Right kidney (tissue), 9 donors: ENCODE results near the gene ZNF433.
"Not testable (repeated sequence)": the region's sequence is repeated elsewhere in the genome, so short reads cannot be mapped to it uniquely, and the experiment has no call there.

Source experiments
- DNase-seq: peaks from one replicate; pipeline ENCODE4 v3.0.0-alpha.2; 2016
- long read RNA-seq, 8 donors: transcript quantifications; one replicate each; lab custom pipeline, GENCODE V29; 2026

The ZNF433 gene
- long read RNA-seq, donor 1, transcript ZNF433-208 (4 exons, 785 nt), result major isoform, 7 of 11 reads
- long read RNA-seq, donor 1, partial matches to known transcripts, result 0 of 11 reads
- long read RNA-seq, donor 1, other reads (novel, unspliced or antisense), result 0 of 11 reads
- long read RNA-seq, donor 2, partial matches to known transcripts, result 0 of 2 reads
- long read RNA-seq, donor 2, other reads (novel, unspliced or antisense), result 0 of 2 reads
- long read RNA-seq, donor 3, partial matches to known transcripts, result 0 of 2 reads
- long read RNA-seq, donor 3, other reads (novel, unspliced or antisense), result 0 of 2 reads
- long read RNA-seq, donor 4, transcript ZNF433-205 (3 exons, 692 nt), result major isoform, 5 of 6 reads
- long read RNA-seq, donor 4, partial matches to known transcripts, result 0 of 6 reads
- long read RNA-seq, donor 4, other reads (novel, unspliced or antisense), result 0 of 6 reads
- long read RNA-seq, donor 5, partial matches to known transcripts, result 0 of 2 reads
- long read RNA-seq, donor 5, other reads (novel, unspliced or antisense), result 0 of 2 reads
- long read RNA-seq, donor 6, transcript ZNF433-208 (4 exons, 785 nt), result major isoform, 5 of 7 reads
- long read RNA-seq, donor 6, partial matches to known transcripts, result 0 of 7 reads
- long read RNA-seq, donor 6, other reads (novel, unspliced or antisense), result 0 of 7 reads
- long read RNA-seq, donor 7, result 0 reads
- long read RNA-seq, donor 8, partial matches to known transcripts, result 0 of 4 reads
- long read RNA-seq, donor 8, other reads (novel, unspliced or antisense), result 0 of 4 reads

DNA sequence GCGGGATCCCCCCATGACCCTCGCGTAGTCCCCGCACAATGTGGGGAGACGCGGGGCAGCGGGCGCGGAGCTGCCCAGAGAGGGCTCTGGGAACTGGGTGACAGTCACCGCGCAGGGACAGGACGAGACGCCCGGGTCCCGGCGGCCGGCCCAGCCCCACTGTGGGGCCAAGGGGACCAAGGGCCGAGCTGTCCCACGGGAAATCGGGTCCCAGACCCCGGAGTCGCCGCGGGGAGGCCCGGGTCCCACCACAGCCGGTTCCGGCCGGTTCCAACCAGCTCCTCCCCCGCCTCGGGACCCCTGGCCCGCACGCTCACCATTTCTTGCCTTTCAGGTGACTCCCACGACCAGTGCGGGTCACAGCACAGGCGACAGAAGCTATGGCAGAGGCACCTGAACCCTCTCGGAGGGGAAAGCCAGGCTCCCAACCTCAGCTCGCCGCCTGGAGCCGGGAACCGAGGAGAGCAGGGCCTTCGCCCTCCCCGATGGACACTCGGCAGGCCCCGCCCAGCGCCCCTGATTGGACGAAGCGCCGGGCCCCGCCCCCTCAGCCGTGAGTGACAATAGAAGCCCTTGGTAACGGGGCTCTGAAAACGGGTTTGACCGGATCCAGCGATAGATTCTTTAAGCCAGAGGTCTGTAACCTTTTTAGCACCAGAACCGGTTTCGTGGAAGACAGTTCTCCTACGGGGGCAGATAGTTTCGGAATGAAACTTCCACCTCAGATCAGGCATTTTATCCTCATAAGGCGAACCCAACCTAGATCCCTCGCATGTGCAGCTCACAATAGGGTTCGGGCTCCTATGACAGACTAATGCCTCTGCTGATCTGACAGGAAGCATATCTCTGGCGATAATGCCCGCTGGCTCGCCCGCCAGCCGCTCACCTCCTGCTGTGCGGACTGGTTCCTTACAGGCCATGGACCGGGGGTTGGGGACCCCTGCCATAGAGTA, at the start of gene ZNF433:
Gene ZNF433, minus strand, starts transcription at position 460 of the 953 bp plus-strand sequence. Its CDS starts 140 bp downstream, at position 320.
- peak; percentile 94 for DNase-seq

- not testable (repeated sequence) for DNase-seq
Observed at GRCh38 chr19:12083336-12083735, 47.9 kb upstream of the ZNF433 start.

- DNase-seq, result no peak
Observed at GRCh38 chr19:12077375-12077774, 41.9 kb upstream of the ZNF433 start.

GRCh38 chr19:12076331-12076730, 40.9 kb upstream of the ZNF433 start:
- DNase-seq, result not testable (repeated sequence)

- no peak for DNase-seq
Observed at GRCh38 chr19:12075538-12076139, 40.2 kb upstream of the ZNF433 start.

DNA sequence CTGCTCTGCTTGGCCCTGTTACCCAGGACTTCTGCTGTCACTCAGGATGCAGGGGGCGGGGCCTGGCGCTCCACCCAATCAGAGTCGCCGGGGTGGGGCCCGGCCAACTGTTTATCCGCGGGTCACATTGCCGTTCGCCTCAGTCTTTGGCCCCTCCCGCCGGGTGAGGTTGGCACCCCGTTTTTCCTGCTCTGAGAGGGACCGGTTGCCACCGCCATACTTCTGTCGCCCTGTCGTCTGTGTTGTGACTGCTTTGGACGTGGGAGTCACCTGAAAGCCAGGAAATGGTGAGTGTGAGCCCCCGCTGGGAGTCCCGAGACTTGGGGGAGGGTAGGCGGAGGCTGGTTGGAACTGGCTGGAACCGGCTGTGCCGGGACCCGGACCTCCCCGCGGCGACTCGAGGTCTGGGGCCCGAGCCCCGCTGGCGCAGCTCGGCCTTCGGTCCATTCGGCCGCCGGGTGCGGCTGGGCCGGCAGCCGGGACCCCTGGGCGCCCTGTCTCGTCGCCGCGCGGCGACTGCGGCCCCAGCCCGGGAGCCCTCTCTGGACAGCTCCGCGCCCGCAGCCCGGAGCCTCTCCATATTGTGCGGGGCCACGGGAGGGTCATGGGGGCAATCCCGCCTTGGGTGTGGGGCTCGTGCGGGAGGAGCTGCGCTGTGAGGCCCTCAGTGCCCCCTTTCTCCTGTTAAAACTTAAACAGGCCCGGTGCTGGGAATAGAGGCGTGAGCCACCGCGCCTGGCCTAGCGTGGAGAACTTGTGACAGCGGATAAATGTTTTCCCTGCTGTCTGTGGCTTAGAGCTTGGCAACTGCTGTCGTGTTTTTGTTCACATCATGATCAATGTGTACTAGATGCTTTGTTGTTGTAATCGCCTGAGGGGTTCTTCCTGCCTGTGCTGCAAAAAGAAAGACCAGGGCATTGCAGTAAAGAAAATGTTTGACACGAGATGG, 29.4 kb upstream of the ZNF433 start, which contains the start of gene ZNF844:
Gene ZNF844, plus strand, starts transcription at position 142 of the 949 bp plus-strand sequence. Its CDS starts 143 bp downstream, at position 285.
- DNase-seq, result peak; percentile 94

DNA sequence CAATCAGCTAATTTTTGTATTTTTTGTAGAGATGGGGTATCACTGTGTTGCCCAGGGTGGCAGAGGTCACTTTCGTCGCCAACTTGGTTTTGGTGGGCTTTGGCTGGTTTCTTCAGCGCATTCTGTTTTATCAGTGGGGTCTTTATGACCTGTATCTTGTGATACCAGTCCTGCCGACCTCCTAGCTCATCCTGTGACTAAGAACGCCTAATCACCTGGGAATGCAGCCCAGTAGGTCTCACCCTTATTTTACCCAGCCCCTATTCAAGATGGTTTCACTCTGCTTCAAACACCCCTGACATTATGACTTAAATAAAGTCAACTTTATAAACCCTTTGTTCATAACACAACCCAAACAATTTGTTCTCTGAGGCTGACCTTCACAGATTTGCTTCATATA, 20.3 kb upstream of the ZNF433 start:
- DNase-seq, result no peak

DNA sequence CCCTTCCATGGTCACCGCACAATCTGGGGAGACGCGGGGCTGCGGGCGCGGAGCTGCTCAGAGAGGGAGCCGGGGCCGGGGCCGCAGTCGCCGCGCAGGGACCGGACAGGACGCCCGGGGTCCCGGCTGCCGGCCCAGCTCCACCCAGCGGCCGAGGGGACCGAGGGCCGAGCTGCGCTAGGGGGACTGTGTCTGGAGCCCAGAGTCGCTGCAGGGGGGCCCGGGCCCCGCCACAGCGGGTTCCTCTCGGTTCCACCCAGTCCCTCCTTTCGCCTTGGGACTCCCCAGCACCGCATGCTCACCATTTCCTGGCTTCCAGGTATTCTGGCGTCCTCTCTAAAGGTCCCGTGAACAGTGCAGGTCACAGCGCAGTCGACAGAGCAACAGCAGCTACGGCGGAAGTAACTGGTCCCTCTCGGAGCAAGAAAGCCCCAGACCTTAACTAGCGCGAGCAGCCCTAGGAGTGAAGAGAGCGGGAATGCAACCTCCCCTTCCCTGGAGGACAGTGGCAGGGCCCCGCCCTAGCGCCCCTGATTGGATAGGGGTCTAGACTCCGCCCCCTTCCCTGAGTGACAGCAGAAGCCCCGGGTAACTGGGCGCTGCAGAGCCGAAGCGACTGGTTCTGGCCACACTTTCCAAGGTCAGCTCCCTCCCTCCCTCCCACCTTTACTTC, 17.2 kb upstream of the ZNF433 start, which contains the start of gene ZNF878:
Gene ZNF878, minus strand, starts transcription at position 465 of the 673 bp plus-strand sequence. Its CDS starts 160 bp downstream, at position 305.
- peak; percentile 89 for DNase-seq

DNA sequence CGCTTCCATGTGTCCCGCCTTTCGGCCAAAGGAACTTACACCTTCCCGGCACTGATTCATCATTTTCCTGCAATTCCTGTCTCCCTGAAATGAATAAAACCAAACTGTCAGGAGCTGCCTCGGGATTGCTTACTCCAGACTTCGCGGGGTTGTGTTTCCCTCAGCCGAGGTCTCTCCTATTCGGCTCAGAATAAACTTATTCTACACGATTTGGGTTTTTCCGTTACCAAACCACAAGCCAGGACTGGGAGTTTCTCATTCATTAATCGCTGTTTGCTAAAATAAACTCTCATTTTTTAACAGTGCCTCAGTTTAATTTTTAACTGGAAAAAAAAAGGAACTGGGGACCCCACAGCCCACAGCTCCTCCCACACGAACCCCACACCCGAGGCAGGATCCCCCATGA, 16.6 kb upstream of the ZNF433 start:
- DNase-seq, result no peak

DNA sequence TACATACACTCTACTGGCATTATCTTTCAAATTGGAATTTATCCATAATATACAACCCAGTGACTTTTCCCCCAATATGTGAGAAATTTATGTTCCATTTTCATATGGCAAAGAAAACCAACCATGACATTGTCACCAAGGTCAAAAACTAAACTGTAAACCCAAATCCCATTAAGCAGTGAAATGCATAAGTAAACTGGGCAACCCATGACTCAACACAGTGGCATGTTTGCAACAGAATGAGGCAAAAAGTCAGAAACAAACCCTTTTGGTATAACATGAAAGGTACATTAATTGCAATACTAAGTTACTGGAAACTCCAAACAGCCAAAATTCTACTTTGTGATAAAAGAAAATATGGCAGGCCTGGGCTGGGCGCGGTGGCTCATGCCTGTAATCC, 12.4 kb upstream of the ZNF433 start:
- no peak for DNase-seq

DNA sequence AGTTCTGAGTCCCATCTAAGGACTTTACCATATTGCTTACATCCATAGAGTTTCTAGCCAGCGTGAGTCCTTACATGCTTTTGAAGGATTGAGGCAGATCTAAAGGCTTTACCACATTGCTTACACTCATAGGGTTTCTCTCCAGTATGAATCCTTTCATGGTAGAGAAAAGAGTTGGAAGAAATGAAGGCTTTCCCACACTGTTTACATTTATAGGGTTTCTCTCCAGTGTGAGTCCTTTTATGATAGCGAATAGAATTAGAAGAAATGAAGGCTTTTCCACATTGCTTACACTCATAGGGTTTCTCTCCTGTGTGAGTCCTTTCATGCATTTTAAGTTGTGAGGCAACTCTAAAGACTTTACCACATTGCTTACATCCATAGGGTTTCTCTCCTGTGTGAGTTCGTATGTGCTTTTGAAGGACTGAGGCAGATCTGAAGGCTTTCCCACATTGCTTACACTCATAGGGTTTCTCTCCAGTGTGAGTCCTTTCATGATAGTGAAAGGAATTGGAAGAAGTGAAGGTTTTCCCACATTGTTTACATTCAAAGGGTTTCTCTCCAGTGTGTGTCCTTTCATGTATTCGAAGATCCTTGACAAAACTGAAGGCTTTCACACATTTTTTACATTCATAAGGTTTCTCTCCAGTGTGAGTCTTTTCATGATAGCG, 8.4 kb upstream of the ZNF433 start:
- no peak for DNase-seq

GRCh38 chr19:12042893-12043292, 7.4 kb upstream of the ZNF433 start:
- DNase-seq, result no peak

DNA sequence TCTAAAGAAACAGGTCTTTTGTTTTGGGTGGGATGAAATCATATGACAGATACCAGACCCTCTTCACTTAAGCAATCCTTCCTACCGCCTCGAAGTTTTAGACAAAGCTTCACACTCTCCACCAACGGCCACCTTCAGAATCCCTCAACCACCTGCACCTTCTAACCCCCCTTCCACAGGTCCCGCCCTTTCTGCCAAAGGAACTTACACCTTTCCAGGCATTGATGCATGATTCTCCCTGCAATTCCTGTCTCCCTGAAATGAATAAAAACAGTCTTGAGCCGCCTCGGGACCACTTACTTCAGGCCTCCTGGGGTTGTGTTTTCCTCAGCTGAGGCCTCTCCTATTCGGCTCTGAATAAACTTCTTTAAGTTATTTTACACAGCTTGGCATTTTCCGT, 859 bp downstream of the ZNF433 start:
- peak; percentile 48 for DNase-seq

DNA sequence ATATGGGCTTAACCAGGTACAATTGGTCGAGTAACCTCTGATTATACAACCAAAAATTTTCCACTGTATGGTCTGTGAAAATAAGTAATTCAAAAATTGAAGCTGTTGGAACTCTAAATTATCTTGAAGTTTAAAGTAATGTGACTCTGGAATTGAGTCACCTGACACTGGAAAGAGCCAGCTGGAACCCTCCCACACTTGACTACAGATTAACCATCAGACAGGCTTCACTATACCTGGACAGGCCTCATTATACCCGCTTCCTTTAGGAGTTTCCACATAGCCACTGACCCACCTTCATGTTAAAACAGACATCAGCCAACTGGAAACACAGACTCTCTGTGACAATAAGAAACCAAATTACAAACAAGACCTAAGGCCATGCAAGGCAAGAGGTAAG, 1.3 kb downstream of the ZNF433 start:
- DNase-seq, result no peak

- DNase-seq, result no peak
Observed at GRCh38 chr19:12015753-12016116, 19.7 kb downstream of the ZNF433 start.

GRCh38 chr19:12015015-12015752, 20.3 kb downstream of the ZNF433 start:
- DNase-seq, result no peak

GRCh38 chr19:12000152-12000981, 35.1 kb downstream of the ZNF433 start:
- no peak for DNase-seq

- DNase-seq, result no peak
Observed at GRCh38 chr19:11995174-11995573, 40.3 kb downstream of the ZNF433 start.
